Progenitor cell of endocrine pancreas (in vitro differentiated cells): ENCODE data around the gene GMDS. TPM values are rescaled to one million over a fixed set of nuclear protein-coding genes. Genes with fewer than 3 reads are reported as not detected.

Experiments used
- DNase-seq: peaks from one replicate; pipeline ENCODE4 v3.0.0; 2021; ENCODE audit warnings: low spot score; ENCODE audit not compliant: unreplicated experiment
- H3K27ac Mint-ChIP-seq: 2 replicates; pipeline ENCODE4 v1.8.0; 2021; ENCODE audit warnings: mild to moderate bottlenecking, moderate library complexity, mixed read lengths
- H3K27me3 Mint-ChIP-seq: 2 replicates; pipeline ENCODE4 v1.8.0; 2021; ENCODE audit warnings: mixed read lengths
- H3K36me3 Mint-ChIP-seq: 2 replicates; pipeline ENCODE4 v1.8.0; 2022; ENCODE audit warnings: mixed read lengths; ENCODE audit not compliant: insufficient read depth
- H3K4me1 Mint-ChIP-seq: 2 replicates; pipeline ENCODE4 v1.8.0; 2021; ENCODE audit warnings: low read depth, mixed read lengths
- H3K4me3 Mint-ChIP-seq: 2 replicates; pipeline ENCODE4 v1.8.0; 2021; ENCODE audit warnings: low read depth, mild to moderate bottlenecking, moderate library complexity, mixed read lengths
- H3K9me3 Mint-ChIP-seq: 2 replicates; pipeline ENCODE4 v1.8.0; 2021; ENCODE audit warnings: low read depth, mixed read lengths
- total RNA-seq: library from RNA; stranded (reverse); gene quantifications from 2 replicates; pipeline ENCODE4 v1.2.1, GENCODE V29; 2021
- TF ChIP-seq, protein P1 (sequence below): fragments of 200-600 bp; sonication (generic); IDR thresholded peaks from one replicate; pipeline ENCODE4 v1.5.0; 2021; ENCODE audit warnings: antibody characterized with exemption, mild to moderate bottlenecking; ENCODE audit not compliant: unreplicated experiment

GMDS gene
- total RNA-seq, 1 donor from 2014 or later, result 17.2 TPM

DNA sequence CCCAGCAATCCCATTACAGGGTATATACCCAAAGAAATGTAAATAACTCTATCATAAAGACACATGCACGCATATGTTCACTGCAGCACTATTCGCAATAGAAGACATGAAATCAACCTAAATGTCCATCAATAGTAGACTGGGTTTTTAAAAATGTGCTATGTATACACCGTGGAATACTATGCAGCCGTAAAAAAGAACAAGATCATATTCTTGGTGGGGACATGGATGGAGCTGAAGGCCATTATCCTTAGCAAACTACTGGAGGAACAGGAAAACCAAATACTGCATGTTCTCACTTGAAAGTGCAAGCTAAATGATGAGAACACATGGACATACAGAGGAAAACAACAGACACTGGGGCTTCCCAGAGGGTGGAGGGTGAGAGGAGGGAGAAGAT lies 201.2 kb downstream of the GMDS start:
- TF ChIP-seq, protein P1, sequence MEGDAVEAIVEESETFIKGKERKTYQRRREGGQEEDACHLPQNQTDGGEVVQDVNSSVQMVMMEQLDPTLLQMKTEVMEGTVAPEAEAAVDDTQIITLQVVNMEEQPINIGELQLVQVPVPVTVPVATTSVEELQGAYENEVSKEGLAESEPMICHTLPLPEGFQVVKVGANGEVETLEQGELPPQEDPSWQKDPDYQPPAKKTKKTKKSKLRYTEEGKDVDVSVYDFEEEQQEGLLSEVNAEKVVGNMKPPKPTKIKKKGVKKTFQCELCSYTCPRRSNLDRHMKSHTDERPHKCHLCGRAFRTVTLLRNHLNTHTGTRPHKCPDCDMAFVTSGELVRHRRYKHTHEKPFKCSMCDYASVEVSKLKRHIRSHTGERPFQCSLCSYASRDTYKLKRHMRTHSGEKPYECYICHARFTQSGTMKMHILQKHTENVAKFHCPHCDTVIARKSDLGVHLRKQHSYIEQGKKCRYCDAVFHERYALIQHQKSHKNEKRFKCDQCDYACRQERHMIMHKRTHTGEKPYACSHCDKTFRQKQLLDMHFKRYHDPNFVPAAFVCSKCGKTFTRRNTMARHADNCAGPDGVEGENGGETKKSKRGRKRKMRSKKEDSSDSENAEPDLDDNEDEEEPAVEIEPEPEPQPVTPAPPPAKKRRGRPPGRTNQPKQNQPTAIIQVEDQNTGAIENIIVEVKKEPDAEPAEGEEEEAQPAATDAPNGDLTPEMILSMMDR, result no peak
- no peak for DNase-seq
- H3K4me1 Mint-ChIP-seq, result no peaks in the 10 kb centered on the region
- no peak overlapping the region for H3K27ac Mint-ChIP-seq
- H3K36me3 Mint-ChIP-seq, result no peaks in the 10 kb centered on the region
- no peak overlapping the region for H3K4me3 Mint-ChIP-seq
- H3K27me3 Mint-ChIP-seq, result peaks cover 4% of the 10 kb centered on the region
- H3K9me3 Mint-ChIP-seq, result peaks cover 4% of the 10 kb centered on the region

DNA sequence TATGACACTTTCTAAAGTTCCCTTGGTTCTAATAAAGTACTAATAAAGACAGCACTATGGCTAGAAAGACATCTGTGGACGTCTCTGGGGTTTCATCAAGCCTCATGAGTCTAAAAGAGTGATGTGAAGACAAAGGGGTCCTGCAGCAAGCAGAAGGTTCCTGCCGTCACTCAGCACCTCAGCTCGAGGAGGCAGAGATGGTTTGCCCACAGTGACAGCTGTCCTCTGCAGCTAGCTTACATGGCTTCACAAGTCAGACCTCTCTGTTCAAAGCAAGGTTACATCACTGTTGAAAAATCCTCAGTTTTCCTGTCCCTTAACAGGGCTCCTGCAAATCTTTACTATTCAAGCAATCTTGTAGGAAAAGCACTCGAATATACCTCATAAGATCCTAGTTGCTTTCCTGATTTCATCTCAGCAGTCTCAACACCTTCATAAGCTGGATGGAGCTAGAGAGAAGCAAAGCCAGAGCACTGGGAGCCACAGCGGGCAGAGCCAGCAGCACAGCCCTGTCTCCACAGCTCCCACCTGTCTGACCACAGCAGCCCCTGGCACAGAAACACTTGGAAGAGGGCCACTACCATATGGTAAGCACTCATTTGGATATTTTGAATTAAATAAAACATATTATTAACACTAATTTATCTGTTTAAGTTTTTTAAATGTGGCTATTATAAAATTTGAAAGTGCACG lies 202.3 kb downstream of the GMDS start:
- no peak for DNase-seq
- no peaks in the 10 kb centered on the region for H3K36me3 Mint-ChIP-seq
- no peaks in the 10 kb centered on the region for H3K4me1 Mint-ChIP-seq
- H3K27me3 Mint-ChIP-seq, result peaks cover 4% of the 10 kb centered on the region
- no peak overlapping the region for H3K4me3 Mint-ChIP-seq
- H3K27ac Mint-ChIP-seq, result no peak overlapping the region
- TF ChIP-seq, protein P1, result no peak
- H3K9me3 Mint-ChIP-seq, result peaks cover 4% of the 10 kb centered on the region

DNA sequence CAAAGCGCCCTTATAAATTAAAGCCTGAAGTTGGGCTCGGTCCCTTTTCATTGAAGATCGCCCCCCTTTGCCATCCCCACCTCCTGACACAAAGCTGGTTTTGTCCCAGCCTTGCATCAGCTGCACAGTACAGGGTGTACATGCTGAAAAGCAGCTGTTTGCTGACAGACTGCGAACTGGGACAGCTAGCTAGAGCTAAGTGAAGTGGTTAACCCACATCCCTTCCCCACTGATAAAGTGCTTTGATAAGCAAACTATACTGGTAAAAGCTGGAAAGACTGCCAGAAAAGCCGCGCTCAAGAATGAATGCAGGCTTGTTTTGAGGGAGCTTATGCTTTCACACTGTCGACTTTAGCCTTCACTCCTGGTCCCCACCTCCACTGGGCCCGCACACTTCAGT lies 207.3 kb downstream of the GMDS start:
- no peak for DNase-seq
- Mint-ChIP-seq H3K36me3 (no peaks in the 10 kb centered on the region), H3K9me3 (no peaks in the 10 kb centered on the region), H3K4me1 (peaks cover 8% of the 10 kb centered on the region), H3K27me3 (peaks cover 25% of the 10 kb centered on the region), H3K27ac (no peak overlapping the region), H3K4me3 (no peak overlapping the region)
- TF ChIP-seq, protein P1, result no peak

DNA sequence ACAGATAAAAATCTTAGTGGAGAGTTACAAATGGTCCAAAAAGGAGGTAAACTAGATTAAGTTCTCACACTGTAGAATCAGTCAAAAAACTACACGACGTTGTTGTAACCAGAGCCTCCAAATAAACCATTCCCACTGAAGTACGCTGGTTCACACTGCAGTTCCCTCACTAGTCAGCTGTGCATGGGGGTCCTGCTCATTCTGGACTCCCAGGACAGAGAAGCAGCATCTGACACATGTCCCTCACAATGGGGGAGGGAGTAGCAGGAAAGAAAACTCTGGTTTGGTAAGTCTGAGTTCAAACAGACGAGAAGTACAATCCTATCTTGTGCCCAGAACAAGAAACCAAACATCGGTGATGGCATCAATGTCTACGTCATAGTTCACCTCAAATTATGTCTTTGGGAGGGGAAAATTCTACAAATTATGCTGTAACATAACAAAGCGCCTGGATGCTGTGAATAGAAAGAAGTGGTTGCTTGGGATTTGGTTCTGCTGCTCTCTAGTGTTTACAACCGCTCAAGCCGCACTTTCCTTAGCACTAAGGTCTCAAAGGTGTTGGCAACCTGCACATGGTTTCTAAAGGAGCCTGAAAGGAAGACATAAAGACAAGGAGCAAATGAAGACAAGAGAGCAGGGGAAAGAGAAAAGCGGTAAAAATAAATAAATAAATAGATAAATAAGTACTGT lies 208.0 kb downstream of the GMDS start:
- DNase-seq, result no peak
- Mint-ChIP-seq H3K4me3 (no peak overlapping the region), H3K36me3 (no peaks in the 10 kb centered on the region), H3K27me3 (peaks cover 25% of the 10 kb centered on the region), H3K4me1 (peaks cover 8% of the 10 kb centered on the region), H3K27ac (no peak overlapping the region), H3K9me3 (no peaks in the 10 kb centered on the region)
- TF ChIP-seq, protein P1, result no peak

DNA sequence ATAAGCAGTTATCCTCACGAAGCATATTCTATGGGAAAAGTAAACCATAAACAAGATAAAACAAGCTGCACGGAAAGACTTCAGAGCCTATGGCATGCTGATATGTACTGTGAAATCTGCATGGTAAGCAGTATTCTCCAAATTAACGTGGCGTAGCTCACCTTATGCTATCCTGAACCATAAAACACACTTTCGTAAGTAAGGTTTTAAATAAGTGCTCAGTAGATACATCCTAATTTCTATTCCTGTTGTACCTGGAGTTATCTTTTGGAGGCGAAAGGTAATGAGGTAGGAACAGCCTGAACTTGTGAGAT lies 208.7 kb downstream of the GMDS start:
- TF ChIP-seq, protein P1, result no peak
- Mint-ChIP-seq H3K4me1 (peaks cover 8% of the 10 kb centered on the region), H3K4me3 (no peak overlapping the region), H3K27me3 (peaks cover 25% of the 10 kb centered on the region), H3K9me3 (no peaks in the 10 kb centered on the region), H3K36me3 (no peaks in the 10 kb centered on the region), H3K27ac (no peak overlapping the region)
- no peak for DNase-seq
